ENCODE measurements around the gene COL15A1.

Gene COL15A1

DNA sequence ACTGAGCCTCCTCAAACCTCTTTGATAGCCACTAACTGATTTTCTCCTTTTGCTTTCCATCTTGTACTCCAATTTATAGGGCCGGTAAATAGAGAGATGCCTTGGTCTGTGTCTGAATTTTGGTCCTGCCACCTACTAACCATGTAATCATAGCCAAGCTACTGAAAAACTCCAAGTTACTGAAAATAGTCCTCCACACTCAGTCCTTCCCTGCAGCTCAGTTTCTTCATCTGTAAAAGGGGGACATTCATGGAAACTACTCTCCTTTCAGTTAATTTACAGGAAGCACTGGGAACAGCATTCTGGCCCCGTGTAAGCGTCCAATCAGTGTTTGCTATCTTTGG is 131.2 kb downstream of the COL15A1 start:
- DNase-seq (ENCODE audit: low spot score in 2 of 2) = no peak

DNA sequence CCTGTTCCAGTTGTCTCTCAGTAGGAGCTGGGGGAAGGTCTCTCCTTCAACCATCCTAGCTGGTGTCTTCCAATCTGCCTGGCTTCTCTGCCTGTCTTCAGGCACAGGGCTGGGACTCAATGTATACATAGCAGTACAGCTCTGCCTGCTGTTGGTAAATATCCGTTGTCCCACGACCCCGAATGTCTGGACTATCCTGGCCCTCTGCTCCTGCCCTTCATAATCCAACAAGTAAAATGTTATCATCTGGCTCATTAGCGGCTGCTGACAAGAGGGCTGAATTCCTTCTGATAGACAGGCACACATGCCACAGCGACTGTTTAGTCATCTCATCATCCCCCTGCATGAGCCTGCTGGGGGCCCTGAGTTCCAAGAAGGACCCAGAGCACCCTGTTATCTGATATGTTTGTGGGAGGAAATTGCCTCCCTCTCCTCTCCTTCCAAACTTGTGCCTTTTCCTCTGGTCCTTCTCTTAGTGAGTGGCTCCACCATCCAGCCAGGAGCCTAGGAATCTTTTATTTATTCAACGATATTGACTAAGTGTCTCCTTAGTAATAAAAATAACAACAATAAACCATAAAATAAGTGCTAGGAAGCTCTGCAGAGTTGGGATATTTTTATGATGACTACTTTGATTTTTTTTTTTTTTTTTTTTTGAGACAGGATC is 131.7 kb downstream of the COL15A1 start:
- H3K27me3 ChIP-seq (ENCODE audit: low read depth) = no peaks in the 10 kb centered on the region
- no peak overlapping the region for H3K4me3 ChIP-seq
- no peaks in the 10 kb centered on the region for H3K9me3 ChIP-seq
- DNase-seq (ENCODE audit: low spot score in 2 of 2) = no peak
- in situ Hi-C loops (cut with MboI; ENCODE audit: low sequenced_read_pairs) = no loop called here
- H3K4me1 ChIP-seq = no peaks in the 10 kb centered on the region
- H3K36me3 ChIP-seq (replicated peaks) = no peaks in the 10 kb centered on the region

More for the DNA sequence above, 131.2 kb downstream of the COL15A1 start:
- in situ Hi-C loops (cut with MboI; ENCODE audit: low sequenced_read_pairs) = no loop called here
- H3K4me3 ChIP-seq = no peak overlapping the region
- no peaks in the 10 kb centered on the region for H3K4me1 ChIP-seq
- H3K9me3 ChIP-seq = no peaks in the 10 kb centered on the region
- no peaks in the 10 kb centered on the region for H3K36me3 ChIP-seq (replicated peaks)
- H3K27me3 ChIP-seq (ENCODE audit: low read depth) = no peaks in the 10 kb centered on the region

DNA sequence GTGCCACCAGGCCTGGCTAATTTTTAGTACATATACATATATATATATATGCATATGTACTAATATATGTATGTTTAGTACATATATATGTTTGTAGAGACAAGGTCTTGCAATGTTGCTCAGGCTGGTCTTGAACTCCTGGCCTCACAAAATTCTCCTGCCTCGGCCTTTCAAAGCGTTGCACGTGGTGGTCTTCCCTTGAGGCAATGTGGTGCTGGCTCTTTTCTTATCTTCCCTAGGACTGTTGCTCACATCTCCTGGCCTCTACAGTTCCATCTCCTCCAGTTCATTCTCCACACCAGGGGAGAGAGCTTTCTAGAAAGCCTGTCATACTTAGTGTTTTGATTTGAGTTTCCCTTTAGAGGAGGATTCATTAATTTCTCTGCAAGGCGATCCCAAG is 132.3 kb downstream of the COL15A1 start:
- in situ Hi-C loops (cut with MboI; ENCODE audit: low sequenced_read_pairs) = no loop called here
- Histone ChIP-seq H3K4me1 (no peaks in the 10 kb centered on the region), H3K9me3 (no peaks in the 10 kb centered on the region), H3K4me3 (no peak overlapping the region), H3K36me3 (replicated peaks) (no peaks in the 10 kb centered on the region), H3K27me3 (ENCODE audit: low read depth) (no peaks in the 10 kb centered on the region)
- no peak for DNase-seq (ENCODE audit: low spot score in 2 of 2)

DNA sequence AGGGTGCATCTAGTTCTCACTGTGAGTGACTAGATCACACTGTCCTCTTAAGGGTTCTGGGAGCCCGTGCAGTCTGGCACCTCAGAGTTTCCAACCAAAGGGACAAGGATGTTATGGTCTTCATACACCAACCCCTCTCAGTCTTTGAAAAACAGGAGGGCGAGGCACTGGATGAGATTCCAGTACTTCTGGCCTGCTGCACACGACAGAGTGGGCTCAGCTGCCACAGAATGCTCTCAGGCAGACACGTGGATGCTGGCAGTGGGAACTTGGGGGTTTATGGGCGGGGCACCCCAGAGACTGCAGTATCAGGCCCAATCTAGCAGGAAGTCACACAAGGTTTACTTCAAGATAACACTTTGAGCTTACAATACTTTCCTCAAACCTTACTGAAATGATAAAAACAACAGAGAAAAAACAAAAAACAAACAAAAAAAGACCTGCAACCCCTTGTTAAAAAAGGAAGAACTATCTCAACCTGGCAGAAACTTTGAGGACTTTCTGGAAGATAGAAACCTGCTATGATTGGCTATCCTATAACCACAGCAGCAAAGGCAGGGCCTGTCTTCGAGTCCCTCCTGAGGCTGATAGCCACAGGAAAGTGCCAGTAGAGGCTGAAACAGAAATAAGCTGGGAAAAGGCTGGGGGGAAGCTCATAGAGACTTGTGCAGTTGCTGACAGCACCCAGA is 132.9 kb downstream of the COL15A1 start:
- in situ Hi-C loops (cut with MboI; ENCODE audit: low sequenced_read_pairs) = no loop called here
- Histone ChIP-seq H3K4me1 (no peaks in the 10 kb centered on the region), H3K27me3 (ENCODE audit: low read depth) (no peaks in the 10 kb centered on the region), H3K9me3 (no peaks in the 10 kb centered on the region), H3K36me3 (replicated peaks) (no peaks in the 10 kb centered on the region), H3K4me3 (no peak overlapping the region)
- DNase-seq (ENCODE audit: low spot score in 2 of 2) = no peak

DNA sequence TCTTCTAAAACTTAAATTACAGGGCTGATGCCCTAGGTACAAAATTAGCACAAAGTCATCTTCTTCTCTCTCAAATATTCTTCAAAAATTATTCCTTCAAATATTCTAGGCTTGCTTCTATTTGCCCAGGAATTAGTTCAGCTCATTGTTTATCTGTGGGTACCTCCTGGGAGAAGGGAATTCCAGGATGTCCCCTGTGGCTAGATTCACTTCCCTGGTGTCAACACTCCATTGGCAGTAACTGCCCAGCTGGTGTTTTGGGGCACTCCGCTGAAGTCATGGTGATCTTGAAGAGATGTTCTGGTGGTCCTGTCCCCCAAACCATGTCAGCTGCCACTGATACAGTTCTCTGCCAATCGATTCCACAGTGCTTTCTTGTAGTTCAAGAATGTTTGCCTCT is 135.0 kb downstream of the COL15A1 start:
- Histone ChIP-seq H3K9me3 (no peaks in the 10 kb centered on the region), H3K4me1 (no peaks in the 10 kb centered on the region), H3K36me3 (replicated peaks) (no peaks in the 10 kb centered on the region), H3K27me3 (ENCODE audit: low read depth) (no peaks in the 10 kb centered on the region; the same call in 1 of the 2 replicates), H3K4me3 (no peak overlapping the region)
- in situ Hi-C loops (cut with MboI; ENCODE audit: low sequenced_read_pairs) = no loop called here
- no peak for DNase-seq (ENCODE audit: low spot score in 2 of 2)

DNA sequence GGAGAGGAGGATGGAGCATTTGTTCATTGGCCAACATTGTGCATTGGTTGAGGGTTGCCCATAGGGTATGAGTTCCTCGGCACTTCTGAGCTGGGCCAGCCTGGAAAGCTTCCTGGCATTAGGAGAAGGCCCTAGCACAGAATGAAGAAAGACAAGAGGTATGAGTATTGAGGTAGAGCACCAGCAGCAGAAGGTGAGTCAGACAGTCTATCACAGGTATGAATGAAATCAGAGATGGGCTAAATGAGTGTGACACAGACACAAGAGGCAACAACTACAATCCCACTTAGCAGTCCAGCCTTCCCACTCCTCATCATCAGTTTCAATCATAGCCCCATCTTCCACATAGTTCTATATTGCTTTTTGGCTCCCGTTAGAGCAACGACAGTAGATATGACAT is 135.8 kb downstream of the COL15A1 start:
- in situ Hi-C loops (cut with MboI; ENCODE audit: low sequenced_read_pairs) = no loop called here
- H3K4me1 ChIP-seq = no peaks in the 10 kb centered on the region
- peaks cover 5% of the 10 kb centered on the region for H3K27me3 ChIP-seq (ENCODE audit: low read depth)
- no peak for DNase-seq (ENCODE audit: low spot score in 2 of 2)
- H3K36me3 ChIP-seq (replicated peaks) = no peaks in the 10 kb centered on the region
- no peaks in the 10 kb centered on the region for H3K9me3 ChIP-seq
- H3K4me3 ChIP-seq = no peak overlapping the region

DNA sequence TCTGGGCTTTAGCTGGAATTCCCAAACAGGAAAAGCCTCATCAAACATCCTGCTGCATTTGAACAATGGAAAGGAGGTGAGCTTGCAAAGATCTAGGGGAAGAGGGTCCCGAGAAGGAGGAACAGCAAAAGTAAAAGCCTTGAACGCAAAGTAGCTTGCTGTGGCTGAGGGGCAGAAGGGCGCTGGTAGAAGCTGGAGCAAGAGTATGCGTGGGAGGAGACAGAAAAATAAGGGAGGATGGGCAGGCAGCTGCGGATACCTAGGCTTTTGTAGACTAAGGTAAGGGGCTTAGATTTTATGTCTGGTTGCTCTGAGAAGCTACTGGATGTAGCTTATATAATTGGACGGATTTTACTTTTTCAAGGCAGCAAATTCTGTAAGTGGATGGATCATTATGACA is 139.3 kb downstream of the COL15A1 start:
- in situ Hi-C loops (cut with MboI; ENCODE audit: low sequenced_read_pairs) = no loop called here
- no peak overlapping the region for H3K4me3 ChIP-seq
- H3K9me3 ChIP-seq = no peaks in the 10 kb centered on the region

DNA sequence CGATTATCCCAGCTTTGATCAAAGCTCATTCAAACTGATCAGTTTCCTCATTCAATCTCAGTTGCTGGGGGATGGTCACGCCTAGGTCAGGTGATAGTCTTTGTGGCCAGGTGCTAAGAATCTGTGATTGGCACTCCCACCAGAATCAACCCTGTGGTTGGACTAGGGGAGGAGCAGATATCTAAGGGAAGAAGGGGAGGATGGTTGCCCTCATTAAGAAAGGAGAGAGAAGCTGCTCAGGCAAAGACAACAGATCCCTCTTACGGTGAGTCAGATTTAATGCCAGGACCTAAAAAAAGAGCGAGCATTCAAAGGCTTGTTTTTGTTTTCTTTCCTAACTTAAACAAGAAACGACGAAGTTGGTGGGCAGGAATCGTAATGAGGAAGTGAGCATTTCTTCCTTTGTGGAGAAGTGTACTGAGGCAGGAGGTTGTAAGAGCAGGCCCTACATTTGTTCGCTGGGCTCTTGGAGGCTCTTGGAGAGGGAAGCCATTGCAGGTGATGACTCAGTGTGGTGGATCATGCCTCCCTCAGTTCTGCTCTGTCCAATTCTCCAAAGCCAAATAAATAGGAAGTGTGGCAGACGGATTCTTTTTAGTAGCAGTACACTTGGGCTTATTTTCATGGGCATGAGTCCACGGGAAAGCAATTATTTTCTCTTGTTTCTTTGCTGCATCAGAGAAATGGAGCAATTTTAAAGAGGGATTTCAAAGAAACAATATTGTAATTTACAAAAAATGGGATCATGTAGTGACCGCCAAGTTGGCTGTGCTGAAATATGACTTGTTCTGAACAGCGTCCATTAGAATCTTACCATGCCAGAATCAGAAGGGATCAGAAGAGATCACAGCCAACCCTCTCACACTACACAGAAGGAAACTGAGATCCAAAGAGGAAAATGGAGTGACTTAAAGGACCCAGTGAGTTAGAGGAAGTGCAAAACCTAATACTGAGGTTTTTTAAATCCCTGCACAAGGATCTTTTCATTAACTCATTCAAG is 142.5 kb downstream of the COL15A1 start:
- in situ Hi-C loops (cut with MboI; ENCODE audit: low sequenced_read_pairs) = no loop called here
- DNase-seq (ENCODE audit: low spot score in 2 of 2) = no peak
- Histone ChIP-seq H3K36me3 (replicated peaks) (no peaks in the 10 kb centered on the region), H3K4me1 (no peaks in the 10 kb centered on the region), H3K9me3 (peaks cover 5% of the 10 kb centered on the region; the same call in 1 of the 2 replicates), H3K27me3 (ENCODE audit: low read depth) (peaks cover 5% of the 10 kb centered on the region), H3K4me3 (no peak overlapping the region)

More for the DNA sequence above, 139.3 kb downstream of the COL15A1 start:
- DNase-seq (ENCODE audit: low spot score in 2 of 2) = no peak
- Histone ChIP-seq H3K36me3 (replicated peaks) (no peaks in the 10 kb centered on the region), H3K27me3 (ENCODE audit: low read depth) (peaks cover 5% of the 10 kb centered on the region), H3K4me1 (no peaks in the 10 kb centered on the region)

DNA sequence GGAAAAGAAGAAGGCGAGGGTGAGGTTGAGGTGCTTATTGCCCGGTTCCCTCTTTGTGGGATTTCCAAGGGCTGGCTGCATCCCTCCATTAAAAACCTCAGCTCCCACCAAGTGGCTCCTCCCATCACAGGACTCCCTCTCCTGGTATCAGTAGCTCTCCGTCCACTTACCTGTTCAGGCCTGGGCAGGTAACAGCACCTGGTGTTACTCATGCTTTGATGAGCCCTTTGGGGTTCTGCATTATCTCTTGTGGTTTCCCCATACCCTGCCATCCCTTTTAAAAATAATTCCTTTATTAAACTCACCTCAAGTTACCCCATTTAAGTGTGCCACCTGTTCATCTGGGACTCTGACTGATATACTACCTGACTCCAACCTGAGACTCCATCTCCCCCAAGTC is 143.8 kb downstream of the COL15A1 start:
- H3K9me3 ChIP-seq = peaks cover 5% of the 10 kb centered on the region; the same call in 1 of the 2 replicates

DNA sequence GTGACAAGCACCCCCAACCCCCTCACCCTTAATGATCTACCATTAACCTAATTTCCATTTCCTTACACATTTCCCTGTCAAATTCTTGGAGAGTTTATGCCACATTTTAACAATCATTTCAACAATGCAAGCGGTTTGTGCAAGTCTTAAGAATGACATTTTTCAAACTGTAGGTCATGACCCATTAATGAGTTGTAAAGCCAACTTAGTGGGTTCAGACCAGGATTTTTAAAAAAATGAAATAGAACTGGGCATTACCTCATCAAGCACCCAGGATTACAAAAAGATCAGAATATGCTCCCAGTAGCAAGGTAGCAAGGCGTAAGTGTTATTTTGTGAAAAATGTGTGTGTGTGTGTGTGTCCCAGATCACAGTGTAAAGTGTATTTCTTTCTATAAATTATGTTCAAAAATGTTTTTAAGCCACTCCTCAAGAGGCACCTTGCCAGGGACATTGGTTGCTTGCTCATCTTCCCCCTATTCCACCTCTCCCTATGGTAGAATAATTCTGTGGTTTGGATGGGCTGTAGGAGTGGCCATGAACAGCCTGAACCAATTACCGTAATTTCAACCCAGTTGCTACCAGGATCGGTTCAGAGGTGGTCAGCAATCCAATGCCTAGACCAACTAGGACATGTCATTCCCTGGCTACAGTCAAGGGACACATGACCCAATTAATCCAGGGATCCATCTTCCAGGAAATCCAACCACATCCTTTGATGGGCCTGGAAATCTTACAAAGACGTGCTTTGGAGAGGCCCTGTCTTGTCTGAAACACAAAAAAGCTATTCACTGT is 146.8 kb downstream of the COL15A1 start:
- in situ Hi-C loops (cut with MboI; ENCODE audit: low sequenced_read_pairs) = no loop called here
- H3K36me3 ChIP-seq (replicated peaks) = no peaks in the 10 kb centered on the region

More for the DNA sequence above, 143.8 kb downstream of the COL15A1 start:
- DNase-seq (ENCODE audit: low spot score in 2 of 2) = no peak
- H3K4me3 ChIP-seq = no peak overlapping the region
- H3K27me3 ChIP-seq (ENCODE audit: low read depth) = peaks cover 5% of the 10 kb centered on the region
- H3K36me3 ChIP-seq (replicated peaks) = no peaks in the 10 kb centered on the region
- in situ Hi-C loops (cut with MboI; ENCODE audit: low sequenced_read_pairs) = no loop called here
- no peaks in the 10 kb centered on the region for H3K4me1 ChIP-seq

DNA sequence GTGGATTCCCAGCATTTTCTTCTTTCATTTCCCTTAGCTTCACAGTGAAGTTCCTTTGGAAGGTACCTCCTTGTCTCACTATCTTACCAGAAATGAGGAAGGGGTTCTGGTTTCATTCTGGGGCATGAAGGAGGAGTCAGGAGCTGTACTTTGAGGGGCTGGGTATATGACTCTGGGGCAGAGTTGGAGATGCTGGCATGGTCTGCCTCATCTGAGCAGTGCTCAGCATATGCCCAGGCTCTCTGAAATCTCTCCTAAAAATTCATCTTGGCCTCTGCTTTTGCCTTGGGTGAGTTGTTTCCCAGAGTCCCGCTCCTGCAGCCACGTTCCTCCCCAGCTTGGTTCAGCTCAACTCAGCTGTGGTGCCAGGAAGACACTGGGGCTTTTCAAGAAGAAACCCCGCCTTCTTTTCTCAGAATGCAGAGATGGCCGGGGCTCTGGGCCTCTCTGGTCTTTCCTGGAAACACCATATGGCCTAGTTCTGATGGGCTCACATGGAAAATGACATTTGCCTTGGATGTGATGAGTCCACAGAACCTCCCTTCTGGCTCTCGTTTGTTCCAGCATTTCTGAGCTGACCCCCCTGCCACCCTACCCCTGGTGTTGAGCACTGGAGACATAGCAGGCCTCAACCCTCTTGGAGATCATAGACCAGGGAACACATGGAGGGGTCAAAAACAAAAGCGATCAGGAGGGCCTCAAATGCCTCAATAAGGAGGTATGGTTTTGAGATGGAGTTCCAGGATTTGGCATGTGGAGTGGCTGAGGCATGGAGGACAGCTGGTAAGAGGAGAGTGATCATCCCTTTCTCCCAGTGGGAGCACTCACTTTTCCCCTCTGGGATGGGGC is 149.2 kb downstream of the COL15A1 start:
- H3K4me1 ChIP-seq = no peaks in the 10 kb centered on the region
- H3K4me3 ChIP-seq = no peak overlapping the region
- H3K27me3 ChIP-seq (ENCODE audit: low read depth) = no peaks in the 10 kb centered on the region; the same call in 1 of the 2 replicates
- H3K36me3 ChIP-seq (replicated peaks) = no peaks in the 10 kb centered on the region
- no peak for DNase-seq (ENCODE audit: low spot score in 2 of 2)
- peaks cover 5% of the 10 kb centered on the region; the same call in 1 of the 2 replicates for H3K9me3 ChIP-seq
- in situ Hi-C loops (cut with MboI; ENCODE audit: low sequenced_read_pairs) = no loop called here

More for the DNA sequence above, 146.8 kb downstream of the COL15A1 start:
- Histone ChIP-seq H3K27me3 (ENCODE audit: low read depth) (no peaks in the 10 kb centered on the region), H3K4me1 (no peaks in the 10 kb centered on the region), H3K9me3 (peaks cover 5% of the 10 kb centered on the region; the same call in 1 of the 2 replicates), H3K4me3 (no peak overlapping the region)
- DNase-seq (ENCODE audit: low spot score in 2 of 2) = no peak

DNA sequence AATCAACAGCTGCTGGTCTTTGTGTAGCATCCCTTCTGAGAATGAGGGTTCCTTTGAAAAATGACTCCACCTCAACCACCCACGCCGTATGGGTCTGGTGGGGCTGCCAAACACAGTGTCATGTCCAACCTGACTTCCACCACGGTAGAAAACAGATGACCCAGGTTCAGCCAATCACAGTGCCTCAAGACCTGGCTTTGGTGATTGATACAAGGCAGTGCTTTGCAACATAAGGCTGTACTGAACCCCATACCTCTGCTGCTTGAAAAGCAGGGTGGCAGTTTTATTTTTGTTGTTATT is 149.7 kb downstream of the COL15A1 start:
- in situ Hi-C loops (cut with MboI; ENCODE audit: low sequenced_read_pairs) = no loop called here
- DNase-seq (ENCODE audit: low spot score in 2 of 2) = no peak
- H3K27me3 ChIP-seq (ENCODE audit: low read depth) = no peaks in the 10 kb centered on the region; the same call in 1 of the 2 replicates

More for the DNA sequence above, 149.7 kb downstream of the COL15A1 start:
- no peak overlapping the region for H3K4me3 ChIP-seq
- H3K4me1 ChIP-seq = no peaks in the 10 kb centered on the region
- no peaks in the 10 kb centered on the region for H3K36me3 ChIP-seq (replicated peaks)
- H3K9me3 ChIP-seq = peaks cover 5% of the 10 kb centered on the region; the same call in 1 of the 2 replicates
